HPDE6-E6E7 (cell line): ENCODE measurements around the gene ADAMTS7.
"Not testable (repeated sequence)": the region's sequence is repeated elsewhere in the genome, so short reads cannot be mapped to it uniquely, and the experiment has no call there.

Source experiments
- DNase-seq: peaks from one replicate; pipeline ENCODE4 v3.0.0; 2011; ENCODE audit warnings: missing footprints; ENCODE audit errors: extremely low spot score

ADAMTS7 gene

DNA sequence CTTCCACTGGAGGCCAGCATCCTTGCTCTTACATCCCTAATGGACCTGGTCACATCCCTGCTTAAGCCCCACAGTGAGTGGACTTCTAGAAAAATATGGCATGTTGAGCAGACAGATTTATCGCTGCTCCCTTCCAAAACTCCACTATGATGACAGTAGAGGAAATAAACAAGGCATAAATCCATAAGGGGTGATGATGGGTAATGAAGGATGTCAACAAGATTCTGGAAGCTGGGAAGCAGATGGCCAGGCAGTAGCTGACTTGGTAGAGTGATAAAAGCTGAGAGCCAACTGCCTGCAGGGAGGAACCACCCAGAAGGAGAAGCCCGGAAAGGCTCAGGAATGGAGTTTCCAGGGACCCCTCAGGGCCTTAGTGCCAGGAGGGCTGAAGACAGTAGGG is 28.9 kb downstream of the ADAMTS7 start:
- DNase-seq = not testable (repeated sequence)

DNA sequence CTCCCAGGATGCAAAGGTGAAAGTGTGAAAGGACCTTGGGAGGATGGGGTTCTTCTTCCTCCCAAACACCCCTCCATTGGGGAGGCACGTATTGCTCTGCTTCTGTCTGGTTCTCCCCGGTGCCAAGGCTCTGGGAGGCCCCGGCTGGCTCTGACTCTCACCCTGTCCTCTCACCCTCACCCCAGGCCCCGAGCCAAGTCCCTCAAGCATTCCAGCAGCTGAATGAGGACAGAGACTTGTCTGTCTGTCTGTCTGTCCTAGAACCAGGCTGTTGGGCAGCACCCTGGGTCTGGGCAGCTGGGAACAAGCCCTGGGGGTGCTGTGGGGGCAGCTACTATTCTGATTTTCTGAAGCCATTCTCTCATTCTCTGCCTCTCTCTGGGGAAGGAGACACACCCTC is 29.9 kb downstream of the ADAMTS7 start:
- not testable (repeated sequence) for DNase-seq

DNA sequence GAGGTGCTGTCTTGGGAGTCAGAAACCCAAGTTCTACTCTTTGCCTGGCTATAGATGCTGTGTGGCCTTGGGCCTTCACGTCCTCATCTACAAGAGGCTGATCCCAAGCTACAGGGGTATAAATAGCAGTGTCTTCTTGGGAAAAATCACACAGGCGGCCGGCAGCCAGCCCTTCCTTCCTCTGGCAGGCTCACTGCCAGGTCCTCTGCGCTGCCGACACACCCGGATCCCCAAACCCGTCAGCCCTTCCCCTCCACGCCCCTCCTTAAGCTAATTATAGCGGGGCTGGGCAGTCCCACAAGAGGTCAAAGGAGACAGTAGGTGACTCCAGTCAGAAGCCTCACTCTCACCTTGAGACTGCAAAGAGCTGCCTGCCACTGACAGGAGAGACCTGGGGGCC is 31.3 kb downstream of the ADAMTS7 start:
- DNase-seq = not testable (repeated sequence)

DNA sequence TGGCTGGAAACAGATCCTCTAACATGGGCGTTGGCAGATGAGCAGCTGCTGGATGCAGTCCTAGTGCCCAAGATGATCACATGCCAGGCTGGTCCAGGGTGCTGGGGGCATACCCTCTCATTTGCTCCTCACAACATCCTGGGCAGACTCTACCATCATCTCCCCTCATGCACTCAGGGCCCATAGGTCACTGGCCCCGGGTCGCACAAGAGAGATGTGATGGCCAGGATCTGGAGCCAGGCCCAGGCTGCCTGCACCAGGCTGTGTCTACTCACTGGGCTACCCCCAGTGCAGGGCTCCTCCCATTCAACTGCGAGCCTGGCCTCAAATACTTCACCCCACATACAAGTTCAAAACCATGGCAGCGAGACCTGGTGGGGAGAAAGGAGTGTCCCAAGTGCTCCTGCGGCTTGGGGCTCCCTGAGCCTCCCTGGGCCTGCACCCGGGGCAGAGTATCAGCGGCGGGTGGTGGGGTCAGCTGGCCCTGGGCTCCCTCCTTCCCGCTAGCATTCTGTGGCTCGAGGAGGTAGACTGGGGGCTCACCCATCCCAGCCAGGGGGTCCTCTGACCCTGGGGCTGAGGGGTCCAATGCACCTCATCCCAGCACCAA is 32.0 kb downstream of the ADAMTS7 start:
- not testable (repeated sequence) for DNase-seq

DNA sequence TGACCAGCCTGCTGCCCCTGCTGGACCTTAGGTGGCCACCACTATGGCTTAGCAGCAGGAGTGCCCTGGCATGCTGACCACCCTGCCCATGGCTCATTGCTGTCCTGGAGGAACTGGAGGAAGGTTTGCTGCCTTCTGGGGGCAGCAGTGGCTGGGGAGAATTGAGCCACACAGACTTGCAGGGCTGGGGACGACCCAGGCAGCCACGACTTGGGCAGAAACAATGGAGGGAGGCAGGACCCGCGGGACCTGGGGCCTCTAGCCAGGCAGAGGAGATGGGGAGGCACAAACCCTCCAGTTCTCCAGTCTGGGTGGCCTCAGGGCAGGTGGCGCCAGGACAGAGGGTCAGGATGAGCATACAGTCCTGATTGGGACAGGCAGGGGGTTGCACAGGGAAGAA is 32.8 kb downstream of the ADAMTS7 start:
- no peak for DNase-seq

DNA sequence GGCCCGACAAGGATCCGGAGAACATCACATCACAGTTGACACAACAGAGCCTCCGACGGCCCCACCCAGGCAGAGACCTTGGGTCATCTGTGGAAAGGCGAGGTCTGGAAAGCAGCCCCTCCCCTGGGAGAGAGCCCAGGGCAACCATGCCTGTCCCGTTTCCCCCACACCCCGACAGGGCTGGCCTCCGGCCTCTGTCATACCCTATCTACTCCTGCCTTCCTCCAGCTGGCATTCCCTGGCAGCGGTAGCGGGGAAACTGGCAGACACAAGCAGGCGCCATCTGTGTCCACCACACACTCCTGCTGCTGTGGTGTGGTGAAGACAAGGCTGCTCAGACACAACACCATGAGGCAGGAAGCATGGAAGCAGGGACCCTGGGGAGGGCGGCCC is 33.3 kb downstream of the ADAMTS7 start:
- DNase-seq = not testable (repeated sequence)

DNA sequence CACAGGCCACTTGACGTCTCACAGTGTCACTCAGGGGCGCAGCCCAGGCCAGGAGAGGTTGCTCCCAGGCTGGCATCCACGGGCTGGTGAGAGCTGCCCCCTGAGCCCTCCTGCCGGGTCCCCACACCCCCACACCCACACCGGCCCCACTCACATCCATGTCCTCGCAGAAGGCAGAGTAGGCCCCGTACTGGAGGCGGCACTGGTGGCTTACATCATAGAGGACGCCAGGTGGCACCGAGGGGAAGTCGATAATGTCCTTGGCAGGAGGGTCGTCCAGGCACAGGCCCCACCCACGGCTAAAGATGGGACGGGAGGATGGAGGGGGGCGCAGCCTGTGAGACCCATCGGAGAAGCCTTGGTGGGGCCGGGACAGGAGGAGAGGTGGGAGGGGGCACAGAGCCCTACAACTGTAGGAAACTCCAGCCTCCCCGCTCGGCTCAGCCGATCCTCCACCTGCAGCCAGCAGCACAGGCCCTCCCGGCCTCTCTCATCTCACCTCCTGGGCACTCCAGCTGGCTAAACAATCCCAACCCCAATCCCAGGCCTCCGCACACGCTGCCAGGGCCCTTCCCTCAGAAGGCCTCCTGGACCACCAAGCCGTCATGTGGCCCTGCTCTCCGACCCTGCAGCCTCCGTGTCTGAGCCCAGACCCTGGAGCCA is 33.8 kb downstream of the ADAMTS7 start:
- not testable (repeated sequence) for DNase-seq

DNA sequence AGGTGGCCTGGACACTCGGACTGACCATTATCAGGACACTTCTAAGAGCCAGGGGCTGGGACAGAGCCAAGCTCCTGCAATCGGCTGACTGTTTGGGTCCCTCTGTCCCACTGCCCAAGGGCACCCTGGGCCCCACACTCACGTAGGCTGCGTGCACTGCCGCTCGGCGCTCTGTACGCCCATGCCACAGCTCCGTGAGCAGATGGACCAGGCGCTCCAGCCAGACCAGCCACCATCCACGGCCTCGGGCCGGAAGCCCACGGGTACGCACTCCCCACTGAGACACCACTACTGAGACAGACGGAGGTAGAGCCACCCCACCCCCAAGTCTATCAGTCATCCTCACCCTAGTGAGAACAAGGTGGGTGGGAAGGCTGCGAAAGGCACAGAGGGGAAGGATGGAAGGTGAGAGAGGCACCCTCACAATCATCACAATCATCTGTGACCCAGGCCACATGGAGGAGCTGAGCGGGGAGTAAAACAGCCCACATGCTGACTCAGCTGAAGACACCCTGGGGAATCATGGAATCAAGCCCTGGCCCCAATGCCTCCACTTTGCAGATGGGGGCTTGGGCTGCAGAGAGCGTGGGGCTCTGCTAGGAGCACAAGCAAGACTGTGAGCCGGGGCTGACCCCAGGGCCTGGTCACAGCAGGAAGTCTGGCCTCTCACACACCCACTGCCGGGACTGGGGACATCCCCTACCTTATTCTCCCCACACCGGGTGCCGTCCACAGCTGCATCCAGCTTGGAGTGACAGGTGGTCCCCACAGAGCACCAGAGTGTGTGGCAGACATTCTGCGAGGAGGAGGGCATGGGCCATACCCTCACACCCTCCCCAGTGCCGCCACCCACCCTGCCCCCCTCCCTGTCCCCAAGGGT is 35.0 kb downstream of the ADAMTS7 start:
- DNase-seq = not testable (repeated sequence)

DNA sequence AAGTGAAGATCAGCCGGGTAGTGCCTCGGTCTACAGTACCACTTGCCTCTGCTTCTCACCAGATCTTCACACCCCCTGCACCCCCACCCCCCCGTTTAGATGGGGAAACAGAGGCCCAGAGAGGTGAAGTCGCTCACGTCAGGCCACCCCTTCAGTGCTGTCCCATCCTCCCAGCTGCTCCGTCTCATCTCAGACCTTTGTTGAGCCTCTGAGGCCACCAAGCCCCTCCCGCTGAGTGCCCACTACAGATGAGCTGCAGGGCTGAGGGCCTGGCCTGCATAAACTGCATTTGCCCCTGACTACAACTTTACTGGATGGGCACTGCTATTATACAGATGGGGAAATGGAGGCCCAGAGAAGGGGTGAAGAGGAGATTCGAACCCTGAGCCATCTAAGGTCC is 35.8 kb downstream of the ADAMTS7 start:
- DNase-seq = no peak

DNA sequence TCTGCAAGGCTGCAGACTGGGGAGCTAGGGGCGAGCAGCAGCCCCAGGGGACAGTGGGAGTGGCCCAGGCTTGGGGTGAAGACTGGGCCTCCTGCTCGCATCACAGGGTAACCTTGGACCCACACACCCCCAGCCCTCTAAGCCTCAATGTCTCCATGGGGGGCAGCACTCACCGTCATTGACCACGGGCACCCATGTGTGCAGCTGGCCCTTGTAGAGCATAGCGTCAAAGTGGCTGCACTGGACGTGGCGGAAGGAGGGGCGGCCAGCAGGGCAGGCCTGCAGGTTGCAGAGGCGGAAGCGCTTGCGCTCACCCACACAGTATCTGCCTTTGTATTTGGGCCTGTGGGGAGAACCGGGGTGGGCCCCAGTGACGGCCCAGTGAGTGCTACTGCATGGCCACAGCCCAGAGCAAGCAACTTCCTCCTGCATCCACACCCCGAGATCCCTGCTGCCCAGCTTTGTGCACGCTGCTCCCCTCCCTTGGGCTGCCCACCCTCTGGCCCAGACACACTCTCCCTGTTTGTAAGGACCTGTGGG is 36.7 kb downstream of the ADAMTS7 start:
- not testable (repeated sequence) for DNase-seq

DNA sequence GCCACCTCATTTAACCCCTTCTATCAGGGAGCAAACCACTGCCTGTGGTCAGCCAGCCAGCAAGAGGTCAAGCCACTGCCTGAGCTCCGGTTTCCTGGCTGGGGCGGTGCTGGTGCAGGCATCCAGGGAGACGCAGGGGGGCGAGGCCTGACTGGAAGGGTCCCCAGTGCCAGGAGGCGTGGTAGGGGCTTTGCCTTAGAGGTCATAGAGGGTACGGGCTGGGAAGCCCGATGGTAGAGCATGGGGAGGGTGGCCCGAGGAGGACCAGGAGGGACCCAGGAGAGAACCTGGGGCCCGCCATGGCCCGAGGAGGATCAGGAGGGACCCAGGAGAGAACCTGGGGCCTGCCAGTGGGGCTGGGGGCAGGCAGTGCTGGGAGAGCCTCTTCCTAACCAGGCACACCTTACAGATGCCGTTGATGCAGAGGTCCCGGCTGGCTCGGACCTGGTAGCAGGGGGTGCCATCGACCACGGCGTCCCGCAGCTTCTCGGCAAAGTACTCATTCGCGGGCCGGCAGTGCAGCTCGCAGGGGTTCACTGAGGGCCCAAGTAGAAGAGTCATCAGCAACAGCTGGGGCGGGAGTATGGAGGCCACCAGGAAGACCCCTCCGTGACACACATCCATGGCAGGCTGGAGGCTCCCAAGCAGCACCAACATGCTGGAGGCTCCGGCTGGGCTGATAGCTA is 37.4 kb downstream of the ADAMTS7 start:
- not testable (repeated sequence) for DNase-seq

DNA sequence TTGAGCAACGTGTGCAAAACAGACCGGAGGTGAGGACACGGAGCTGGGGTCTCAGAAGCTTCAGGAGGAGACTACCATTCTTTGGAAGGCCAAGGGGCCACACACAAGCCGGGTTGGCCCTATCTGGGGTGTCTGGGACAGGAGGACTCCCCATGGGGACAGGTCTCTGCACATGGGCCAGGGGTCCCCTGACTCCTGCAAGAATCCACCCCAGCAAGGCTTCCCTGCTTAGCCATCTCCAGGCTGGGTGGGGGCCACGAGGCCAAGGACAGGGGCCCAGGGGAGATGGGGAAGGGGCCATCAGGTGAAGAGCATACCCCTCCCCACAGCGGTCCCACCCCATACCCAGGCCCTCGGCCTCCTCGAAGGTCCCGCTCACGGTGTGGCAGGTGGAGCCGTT is 38.5 kb downstream of the ADAMTS7 start:
- DNase-seq = no peak

DNA sequence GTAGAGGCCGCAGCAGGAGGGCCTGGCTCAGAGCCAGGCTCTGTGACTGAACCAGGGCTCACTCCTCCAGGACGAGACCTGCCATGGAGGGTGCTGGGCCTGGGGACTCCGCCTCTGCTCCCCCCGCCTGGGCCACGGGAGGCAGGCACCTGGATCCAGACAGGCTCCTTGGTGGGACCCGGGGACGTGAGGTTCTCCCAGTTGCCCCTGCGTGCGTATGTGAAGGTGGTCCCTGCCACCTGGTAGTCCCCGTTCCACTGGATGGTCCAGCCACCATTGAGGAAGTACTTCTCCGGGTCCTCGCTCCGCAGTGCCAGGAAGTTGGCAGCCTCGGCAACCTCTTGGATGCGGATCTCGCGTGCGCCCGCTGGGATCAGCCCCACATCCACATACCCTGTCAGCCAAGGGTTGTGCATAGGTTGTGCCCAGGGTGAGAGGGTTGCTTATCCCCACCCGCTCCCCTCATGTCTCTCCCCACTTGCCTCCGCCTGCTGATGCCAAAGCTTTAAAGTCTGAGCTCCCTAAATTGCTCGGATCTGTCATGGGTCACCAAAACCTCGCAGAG is 39.7 kb downstream of the ADAMTS7 start:
- DNase-seq = not testable (repeated sequence)

DNA sequence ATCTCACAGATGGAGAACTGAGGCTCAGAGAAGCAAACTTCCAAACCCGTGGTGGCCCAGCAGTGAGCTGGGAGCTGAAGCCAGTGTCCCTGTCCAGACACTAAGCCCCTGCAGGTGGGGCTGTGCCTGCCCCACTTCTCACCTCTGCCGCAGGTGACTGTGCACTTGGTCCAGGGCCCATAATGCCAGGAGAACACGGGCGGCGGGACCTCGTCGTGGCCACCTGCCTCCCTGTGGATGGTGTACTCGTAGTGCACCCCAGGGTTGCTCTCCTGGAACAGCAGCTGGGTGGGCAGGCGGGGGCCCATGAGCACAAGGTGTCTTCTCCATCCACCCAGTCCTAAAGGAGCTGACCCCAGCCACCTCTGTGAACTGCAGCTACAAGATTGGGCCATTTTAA is 40.2 kb downstream of the ADAMTS7 start:
- not testable (repeated sequence) for DNase-seq

DNA sequence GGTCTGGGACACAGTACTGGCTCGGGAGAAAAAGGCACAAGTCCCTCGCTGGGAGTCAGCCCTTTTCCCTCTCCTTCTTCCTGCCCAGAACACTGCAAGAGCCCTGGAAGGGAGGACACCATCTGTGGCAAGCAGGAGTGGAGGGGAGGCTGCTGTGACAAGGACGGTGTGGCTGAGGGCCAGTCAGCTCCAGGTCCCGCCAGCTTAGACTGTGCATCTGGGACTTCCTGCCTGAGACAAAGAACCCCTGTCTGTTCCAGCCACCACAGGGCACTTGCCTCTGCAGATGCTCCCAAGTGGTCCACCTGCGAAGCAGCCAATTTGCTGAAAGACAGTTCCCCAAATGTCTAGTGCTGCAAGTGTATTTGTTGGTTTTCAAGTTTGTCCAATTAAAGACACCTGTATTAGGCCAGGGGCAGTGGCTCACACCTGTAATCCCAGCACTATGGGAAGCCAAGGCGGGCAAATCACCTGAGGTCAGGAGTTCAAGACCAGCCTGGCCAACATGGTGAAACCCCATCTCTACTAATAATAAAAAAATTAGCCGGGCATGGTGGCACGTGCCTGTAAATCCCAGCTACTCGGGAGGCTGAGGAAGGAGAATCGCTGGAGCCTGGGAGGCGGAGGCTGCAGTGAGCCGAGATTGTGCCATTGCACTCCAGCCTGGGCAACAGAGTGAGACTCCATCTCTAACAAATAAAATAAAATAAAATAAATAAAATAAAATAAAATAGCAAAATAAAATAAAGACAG is 41.6 kb downstream of the ADAMTS7 start:
- not testable (repeated sequence) for DNase-seq

DNA sequence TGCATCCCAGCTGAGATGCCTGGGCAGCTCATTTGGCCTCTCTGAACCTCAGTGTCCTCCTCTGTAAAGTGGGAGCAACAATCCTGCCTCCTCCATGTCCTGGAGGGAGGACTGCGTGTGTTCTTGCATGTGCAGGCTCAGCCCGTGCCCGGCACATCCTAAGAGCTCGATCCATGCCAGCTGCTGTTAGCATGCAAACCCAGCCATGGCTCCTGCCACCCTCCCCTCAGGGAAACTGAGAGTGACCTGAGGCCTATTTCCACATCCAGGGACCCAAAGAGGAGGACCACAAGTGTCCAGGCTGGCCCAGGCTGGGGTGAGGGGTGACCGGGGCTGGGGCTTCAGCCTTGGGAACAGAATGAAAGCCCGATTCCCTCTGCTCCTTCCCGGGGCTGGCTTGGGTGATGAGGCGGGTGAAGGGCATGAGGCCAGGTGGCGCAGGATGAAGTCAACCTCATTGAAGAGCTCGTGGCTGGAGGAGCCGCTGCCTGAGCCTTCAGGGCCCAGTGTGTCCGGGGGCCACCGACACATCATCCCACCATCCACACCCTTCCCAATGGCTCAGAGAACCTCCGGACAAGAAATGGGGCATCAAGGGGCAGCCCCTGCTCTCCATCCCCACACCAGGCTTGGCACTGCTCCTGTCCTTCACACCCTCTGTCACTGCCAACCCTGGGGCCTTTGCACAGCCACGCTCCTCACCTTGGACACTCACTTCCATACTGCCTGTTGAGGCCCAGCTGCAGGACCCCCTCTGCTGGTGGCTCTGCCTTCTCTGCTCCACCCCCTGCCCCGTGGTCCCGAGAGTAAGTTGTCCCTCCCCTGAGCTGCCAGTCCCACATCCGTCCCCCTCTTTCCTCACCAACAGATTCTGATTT is 42.5 kb downstream of the ADAMTS7 start:
- no peak for DNase-seq

DNA sequence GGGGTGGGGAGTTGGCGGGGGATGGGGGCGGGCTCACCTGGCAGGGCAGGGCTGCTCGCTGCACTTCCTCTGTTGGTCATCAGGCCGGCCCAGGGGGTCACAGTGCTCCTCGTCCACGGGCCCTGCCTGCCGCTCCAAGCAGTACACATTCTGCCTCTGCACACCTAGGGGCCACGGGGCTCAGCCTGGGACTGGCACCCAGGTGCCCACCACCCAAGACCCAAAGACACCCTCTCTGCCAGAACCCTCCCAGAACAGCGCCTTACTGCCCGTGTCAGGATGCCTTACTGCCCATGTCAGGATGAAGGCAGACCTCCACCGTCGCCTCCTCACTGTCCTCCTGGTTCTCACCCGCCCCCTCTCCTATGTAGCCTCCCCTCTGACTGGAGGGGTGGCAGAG is 43.2 kb downstream of the ADAMTS7 start:
- no peak for DNase-seq

DNA sequence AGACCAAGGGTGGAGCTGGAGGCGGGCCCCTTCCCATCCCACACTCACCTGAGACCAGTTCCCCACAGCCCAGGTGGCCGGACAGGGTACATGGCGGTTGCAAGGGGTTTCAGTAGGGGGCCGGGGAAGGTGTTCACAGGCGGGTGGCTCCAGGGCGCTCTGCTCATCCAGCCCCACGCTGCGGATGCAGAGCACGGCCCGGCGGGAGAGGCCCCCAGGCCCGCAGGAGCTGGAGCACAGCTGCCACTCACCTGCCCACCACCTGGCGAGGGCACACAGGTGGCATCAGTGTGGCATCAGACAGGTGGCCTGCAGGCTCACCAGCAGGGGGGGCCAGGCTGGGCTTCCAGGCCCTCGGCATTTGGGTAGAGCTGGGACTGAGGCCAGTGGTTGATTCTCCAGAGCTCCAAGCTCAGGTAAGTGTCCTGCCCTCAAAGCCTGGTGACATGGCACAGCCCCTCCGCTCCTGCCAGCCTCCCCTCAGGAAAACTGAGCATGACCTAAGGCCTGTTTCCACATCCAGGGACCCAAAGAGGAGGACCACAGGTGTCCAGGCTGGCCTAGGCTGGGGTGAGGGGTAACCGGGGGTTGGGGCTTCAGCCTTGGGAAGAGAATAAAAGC is 43.8 kb downstream of the ADAMTS7 start:
- DNase-seq = no peak

DNA sequence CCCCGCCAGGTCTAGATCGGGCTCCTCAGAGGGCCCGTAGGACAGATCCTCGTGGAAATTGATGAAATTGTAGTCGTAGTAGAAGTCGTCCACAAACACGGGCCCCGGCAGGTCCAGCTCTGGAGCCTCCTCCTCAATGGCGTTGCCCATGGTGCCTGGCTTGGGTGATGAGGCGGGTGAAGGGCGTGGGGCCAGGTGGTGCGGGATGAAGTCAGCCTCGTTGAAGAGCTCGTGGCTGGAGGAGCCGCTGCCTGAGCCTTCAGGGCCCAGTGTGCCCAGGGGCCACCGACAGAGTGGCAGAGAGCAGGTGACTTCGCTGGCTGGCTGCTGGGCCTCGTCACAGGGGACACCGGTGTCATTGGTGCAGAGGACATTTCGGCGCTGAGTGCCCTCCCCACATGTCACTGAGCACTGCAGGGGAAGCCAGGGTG is 44.6 kb downstream of the ADAMTS7 start:
- not testable (repeated sequence) for DNase-seq
